Measurements from ENCODE around the gene FTCD. TPM values are rescaled to one million over a fixed set of nuclear protein-coding genes. Genes with fewer than 3 reads are reported as not detected.

The FTCD gene
- total RNA-seq, 2 donors from 2014 or later: 0.24 TPM; not detected in 1

DNA sequence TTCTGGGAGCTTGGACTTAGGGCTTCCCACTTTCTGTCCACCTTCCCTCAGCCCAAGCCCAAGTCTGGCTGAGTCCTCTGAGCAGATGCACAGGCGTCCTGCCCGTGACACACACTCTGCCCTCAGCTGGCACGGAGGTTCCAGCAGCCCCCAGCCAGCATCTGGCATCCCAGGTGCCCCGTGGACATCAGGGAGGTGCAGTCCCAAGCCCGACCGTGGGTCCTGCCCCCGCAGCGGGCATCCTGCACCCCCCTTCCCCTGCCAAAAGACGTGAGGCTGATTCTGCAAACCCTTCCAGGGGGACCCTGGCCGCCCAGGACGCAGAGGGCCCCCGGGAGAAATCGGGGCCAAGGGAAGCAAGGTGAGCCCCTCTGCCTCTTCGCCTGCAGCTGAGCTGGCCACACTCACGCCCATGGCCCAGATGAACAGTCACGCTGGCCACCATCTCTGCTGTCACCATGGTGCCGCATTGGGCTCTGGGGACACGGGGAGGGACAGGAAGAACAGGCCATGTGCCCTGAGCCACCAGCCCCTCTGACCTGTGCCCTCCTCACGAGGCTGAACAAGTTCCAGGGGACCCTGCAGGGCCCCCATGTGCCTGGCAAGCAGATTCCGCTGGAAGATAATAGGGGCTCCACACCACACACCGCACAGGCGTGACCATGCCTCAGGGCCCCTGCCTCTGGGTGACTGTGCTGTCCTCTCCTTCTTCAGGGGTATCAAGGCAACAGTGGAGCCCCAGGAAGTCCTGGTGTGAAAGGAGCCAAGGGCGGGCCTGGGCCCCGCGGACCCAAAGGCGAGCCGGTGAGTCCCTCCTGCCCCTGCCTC lies 36.8 kb downstream of the FTCD start:
- H3K27ac ChIP-seq: no peak overlapping the region
- peaks cover 97% of the 10 kb centered on the region for H3K36me3 ChIP-seq
- no peaks in the 10 kb centered on the region for H3K27me3 ChIP-seq
- DNase-seq (ENCODE audit: low spot score): no peak
- no peak overlapping the region for H3K4me3 ChIP-seq
- peaks cover 0 to 6% of the 10 kb centered on the region in 2 donors for H3K9me3 ChIP-seq
- H3K4me1 ChIP-seq: no peaks in the 10 kb centered on the region
- TF ChIP-seq, protein P1, sequence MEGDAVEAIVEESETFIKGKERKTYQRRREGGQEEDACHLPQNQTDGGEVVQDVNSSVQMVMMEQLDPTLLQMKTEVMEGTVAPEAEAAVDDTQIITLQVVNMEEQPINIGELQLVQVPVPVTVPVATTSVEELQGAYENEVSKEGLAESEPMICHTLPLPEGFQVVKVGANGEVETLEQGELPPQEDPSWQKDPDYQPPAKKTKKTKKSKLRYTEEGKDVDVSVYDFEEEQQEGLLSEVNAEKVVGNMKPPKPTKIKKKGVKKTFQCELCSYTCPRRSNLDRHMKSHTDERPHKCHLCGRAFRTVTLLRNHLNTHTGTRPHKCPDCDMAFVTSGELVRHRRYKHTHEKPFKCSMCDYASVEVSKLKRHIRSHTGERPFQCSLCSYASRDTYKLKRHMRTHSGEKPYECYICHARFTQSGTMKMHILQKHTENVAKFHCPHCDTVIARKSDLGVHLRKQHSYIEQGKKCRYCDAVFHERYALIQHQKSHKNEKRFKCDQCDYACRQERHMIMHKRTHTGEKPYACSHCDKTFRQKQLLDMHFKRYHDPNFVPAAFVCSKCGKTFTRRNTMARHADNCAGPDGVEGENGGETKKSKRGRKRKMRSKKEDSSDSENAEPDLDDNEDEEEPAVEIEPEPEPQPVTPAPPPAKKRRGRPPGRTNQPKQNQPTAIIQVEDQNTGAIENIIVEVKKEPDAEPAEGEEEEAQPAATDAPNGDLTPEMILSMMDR (IDR thresholded peaks at IDR 0.05): no peak

DNA sequence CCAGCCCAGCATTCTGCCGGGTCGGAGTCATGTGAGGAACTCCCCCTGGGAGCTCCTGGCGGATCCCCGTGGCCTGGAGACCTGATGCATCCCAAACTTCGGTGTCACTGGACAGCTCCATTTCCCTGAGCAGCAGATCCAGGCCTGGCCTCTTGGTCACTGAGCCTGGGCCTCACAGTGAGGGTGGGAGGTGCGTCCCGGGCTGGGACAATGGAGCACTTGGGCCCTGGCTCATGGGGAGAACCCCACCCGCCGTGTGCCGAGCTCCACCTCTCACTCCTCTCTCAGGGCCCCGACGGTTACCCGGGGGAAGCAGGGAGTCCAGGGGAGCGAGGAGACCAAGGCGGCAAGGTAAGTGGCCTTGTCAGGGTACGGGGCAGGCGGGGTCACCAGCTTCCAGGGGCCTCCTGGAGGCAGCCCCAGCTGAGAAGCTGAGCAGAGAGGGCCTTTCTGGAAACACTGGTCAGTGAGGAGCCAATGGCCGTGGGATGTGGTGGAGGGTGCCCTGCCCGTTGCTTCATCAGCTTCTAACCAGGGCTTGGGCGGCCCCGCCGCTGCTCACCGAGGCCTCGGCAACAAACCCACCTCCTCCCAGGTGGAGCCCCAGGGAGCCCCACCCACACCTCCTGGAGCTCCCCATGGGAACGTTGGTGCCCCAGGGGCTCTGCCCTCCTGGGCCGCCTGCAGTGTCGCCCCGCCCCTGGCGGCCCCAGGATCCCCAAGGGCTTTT lies 37.6 kb downstream of the FTCD start:
- Histone ChIP-seq H3K27me3 (no peaks in the 10 kb centered on the region), H3K4me1 (no peaks in the 10 kb centered on the region), H3K4me3 (no peak overlapping the region), H3K36me3 (peaks cover 98% of the 10 kb centered on the region), H3K27ac (no peak overlapping the region), H3K9me3 (peaks cover 0 to 6% of the 10 kb centered on the region in 2 donors)
- TF ChIP-seq, protein P1 (IDR thresholded peaks at IDR 0.05): no peak
- DNase-seq (ENCODE audit: low spot score): no peak

DNA sequence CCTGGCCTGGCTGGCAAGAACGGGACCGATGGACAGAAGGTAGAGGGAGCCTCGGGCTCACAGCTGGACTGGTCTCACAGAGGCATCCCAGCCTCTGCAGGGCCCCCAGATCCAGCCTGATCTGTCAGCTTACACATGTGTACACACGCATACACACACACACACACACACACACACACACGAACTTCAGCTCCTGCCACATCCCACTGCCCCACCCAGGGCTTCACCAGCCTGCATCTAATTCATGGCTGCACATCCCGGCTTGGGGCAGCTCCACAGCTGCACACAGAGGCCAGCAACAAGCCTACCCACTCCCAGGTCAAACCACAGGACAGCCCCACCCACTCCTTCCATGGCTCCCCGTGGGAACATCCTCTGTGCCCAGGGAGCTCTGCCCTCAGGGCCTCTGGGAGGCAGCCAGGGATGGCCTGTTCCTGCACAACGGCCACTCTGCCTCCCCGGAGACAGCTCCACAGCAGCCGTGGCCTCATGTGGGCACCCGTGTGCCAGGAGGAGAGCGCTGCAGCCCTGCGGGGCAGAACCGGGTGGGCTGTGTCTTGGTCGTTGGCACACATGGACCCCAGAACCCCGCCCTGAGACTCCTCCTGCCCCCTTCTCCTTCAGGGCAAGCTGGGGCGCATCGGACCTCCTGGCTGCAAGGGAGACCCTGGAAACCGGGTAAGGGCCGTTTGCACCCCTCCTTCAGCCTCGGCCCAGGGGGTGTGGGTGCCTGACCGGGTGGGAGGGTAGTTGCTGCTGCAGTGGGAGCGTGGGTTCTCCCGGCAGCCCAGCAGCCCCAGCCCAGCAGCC lies 38.4 kb downstream of the FTCD start:
- Histone ChIP-seq H3K4me3 (no peak overlapping the region), H3K27ac (no peak overlapping the region), H3K4me1 (no peaks in the 10 kb centered on the region), H3K27me3 (no peaks in the 10 kb centered on the region), H3K9me3 (peaks cover 0 to 6% of the 10 kb centered on the region in 2 donors), H3K36me3 (peaks cover 98% of the 10 kb centered on the region)
- TF ChIP-seq, protein P1 (IDR thresholded peaks at IDR 0.05): no peak
- no peak for DNase-seq (ENCODE audit: low spot score)

DNA sequence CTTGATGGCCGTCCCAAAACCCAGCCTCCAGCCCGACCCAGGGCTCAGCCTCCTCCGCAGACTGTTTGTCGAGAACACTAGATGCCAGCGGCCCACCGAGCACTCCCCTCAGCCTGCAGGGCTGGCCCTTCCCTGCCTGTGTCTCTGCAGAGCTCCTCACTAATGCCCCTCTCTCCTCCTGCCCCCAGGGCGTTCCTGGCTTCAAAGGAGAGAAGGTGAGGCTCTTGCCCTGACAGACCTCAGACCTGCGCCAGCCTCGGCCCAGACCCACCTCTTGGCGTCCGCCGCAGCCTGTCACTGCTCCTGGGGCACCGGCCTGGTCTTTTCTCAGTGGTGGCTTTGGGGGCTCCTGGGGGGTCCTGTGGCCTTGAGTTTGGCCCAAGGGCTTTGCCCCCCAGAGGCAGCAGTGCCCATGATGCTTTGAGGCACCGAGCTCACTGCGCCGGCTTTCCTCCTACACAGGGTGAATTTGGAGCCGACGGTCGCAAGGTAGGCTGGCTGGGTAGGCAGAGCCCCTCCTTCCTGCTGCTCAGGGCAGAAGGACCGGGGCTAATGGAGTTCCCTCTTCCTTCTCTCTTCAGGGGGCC lies 39.1 kb downstream of the FTCD start:
- DNase-seq (ENCODE audit: low spot score): peak; percentile 50
- no peak overlapping the region for H3K4me3 ChIP-seq
- TF ChIP-seq, protein P1 (IDR thresholded peaks at IDR 0.05): no peak
- peaks cover 0 to under 1% of the 10 kb centered on the region in 2 donors for H3K4me1 ChIP-seq
- no peaks in the 10 kb centered on the region for H3K27me3 ChIP-seq
- peaks cover 0 to 6% of the 10 kb centered on the region in 2 donors for H3K9me3 ChIP-seq
- H3K27ac ChIP-seq: no peak overlapping the region
- peaks cover 95% of the 10 kb centered on the region for H3K36me3 ChIP-seq

DNA sequence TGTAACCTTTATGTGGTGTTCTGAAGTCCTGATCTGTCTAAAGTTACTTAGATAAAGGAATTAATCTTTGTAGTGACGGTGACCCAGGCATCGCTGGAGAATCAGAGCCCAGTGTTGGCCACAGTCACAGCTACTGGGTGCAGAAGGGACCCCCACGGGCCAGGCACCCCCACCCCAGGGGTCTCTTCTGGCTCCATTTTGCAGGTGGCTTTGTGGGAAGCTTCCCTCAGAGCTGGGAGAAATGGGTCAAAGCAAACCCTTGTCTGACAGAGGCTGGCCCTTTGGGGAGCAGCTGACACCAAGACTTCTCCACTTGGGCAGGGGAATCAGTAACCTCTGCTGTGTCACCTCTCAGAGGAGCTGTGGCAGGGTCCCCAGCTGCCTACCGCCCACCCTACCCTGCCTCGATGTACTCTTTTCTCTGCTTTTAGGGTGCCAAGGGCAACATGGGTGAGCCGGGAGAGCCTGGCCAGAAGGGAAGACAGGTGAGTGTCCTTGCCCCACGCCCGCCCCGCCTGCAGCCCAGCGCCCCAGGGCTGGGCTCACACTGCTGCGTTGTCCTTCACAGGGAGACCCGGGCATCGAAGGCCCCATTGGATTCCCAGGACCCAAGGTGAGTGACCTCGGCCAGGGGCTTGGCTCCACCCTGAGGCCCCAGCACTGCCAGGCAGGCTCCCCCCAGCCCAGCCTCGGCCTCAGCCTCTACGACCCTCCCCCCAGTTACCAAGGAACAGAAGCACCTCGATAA lies 39.8 kb downstream of the FTCD start:
- Histone ChIP-seq H3K27me3 (no peaks in the 10 kb centered on the region), H3K9me3 (peaks cover 0 to 6% of the 10 kb centered on the region in 2 donors), H3K36me3 (peaks cover 88% of the 10 kb centered on the region), H3K4me1 (peaks cover 0 to 7% of the 10 kb centered on the region in 2 donors), H3K4me3 (no peak overlapping the region), H3K27ac (no peak overlapping the region)
- TF ChIP-seq, protein P1 (IDR thresholded peaks at IDR 0.05): no peak
- DNase-seq (ENCODE audit: low spot score): no peak

All from right atrium auricular region (tissue), 2 donors.